ENCODE data around the gene RBFOX2. TPM values are rescaled to one million over a fixed set of nuclear protein-coding genes. Genes with fewer than 3 reads are reported as not detected.

RBFOX2 gene
- total RNA-seq, 2 experiments from 2014 or later, result 0.99 to 1.9 TPM

DNA sequence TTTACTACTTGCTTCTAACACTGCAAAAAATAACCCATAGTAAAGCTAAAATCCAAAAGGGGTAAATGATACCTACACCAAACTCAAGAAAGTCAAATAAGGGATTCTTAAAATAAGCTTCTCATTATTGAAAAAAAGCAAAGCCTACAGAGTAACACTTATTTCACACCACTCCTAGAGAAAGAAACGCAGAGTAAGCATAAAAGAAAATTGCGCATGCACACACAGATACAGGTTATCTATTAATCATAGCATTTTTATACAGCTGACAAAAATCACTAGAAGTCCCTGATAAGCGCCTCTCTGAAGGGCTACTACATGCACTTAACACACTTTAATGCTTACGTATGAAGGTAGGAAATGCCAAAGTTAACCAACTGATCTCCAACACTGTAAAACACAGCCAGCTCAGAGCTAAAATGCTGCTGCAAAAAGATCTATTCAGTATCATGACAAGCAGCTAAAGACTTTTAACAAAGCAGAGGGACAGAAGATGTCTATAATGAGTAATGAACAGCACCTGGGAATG is 14.0 kb downstream of the RBFOX2 start:
- CTCF ChIA-PET, result interaction anchor here (0.8 kb wide), 1 partner anchor 52 kb away, joined by 3 read pairs; no protein-coding TSS in a partner anchor
- Mint-ChIP-seq H3K27me3 (peaks cover 16% of the 10 kb centered on the region), H3K4me3 (no peak overlapping the region), H3K27ac (no peak overlapping the region), H3K36me3 (no peaks in the 10 kb centered on the region), H3K4me1 (no peaks in the 10 kb centered on the region), H3K9me3 (ENCODE audit: low read depth) (no peaks in the 10 kb centered on the region)
- DNase-seq, result no peak
- no peak for ATAC-seq

DNA sequence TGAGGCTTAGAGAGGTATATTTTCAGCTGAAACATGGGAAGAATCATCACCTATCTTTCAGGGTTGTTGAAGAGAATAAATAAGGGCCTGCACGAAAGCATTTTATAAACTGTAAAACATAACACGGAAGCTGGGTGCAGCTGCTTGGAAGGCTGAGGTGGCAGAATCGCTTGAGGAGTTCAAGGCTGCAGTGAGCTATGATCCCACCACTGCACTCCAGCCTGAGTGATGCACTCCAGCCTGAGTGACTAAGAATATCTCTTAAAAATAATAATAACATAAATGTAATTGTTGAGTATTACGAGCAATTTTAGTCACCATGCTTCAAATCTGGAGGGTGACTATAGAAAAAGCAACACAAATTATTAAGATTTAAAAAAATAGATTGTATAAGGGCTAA is 16.3 kb downstream of the RBFOX2 start:
- Mint-ChIP-seq H3K4me1 (no peaks in the 10 kb centered on the region), H3K27ac (no peak overlapping the region), H3K9me3 (ENCODE audit: low read depth) (no peaks in the 10 kb centered on the region), H3K36me3 (no peaks in the 10 kb centered on the region), H3K4me3 (no peak overlapping the region), H3K27me3 (peaks cover 8% of the 10 kb centered on the region)
- CTCF ChIA-PET, result no interaction called here
- ATAC-seq, result no peak
- DNase-seq, result no peak

DNA sequence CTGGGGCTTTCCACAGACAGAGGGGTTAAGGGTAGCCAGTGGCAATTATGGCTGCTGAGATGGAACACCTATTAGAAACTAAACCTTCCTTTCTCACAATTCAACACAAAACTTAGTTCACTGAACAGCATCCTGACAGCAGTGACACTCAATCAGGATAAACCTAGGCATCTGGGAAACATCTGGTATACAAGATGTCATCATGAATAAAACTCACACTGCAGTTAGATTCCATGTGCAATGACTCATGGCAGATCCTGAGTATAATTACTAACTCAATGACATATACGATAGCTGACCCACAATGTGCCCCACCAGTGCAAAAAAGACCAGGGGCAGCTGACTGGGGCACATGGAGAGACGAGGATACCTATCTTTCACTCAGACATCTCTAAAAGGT is 17.7 kb downstream of the RBFOX2 start:
- Mint-ChIP-seq H3K36me3 (no peaks in the 10 kb centered on the region), H3K27me3 (peaks cover 15% of the 10 kb centered on the region), H3K4me3 (no peak overlapping the region), H3K9me3 (ENCODE audit: low read depth) (no peaks in the 10 kb centered on the region), H3K27ac (no peak overlapping the region), H3K4me1 (no peaks in the 10 kb centered on the region)
- CTCF ChIA-PET, result no interaction called here
- DNase-seq (no peak), ATAC-seq (no peak)

DNA sequence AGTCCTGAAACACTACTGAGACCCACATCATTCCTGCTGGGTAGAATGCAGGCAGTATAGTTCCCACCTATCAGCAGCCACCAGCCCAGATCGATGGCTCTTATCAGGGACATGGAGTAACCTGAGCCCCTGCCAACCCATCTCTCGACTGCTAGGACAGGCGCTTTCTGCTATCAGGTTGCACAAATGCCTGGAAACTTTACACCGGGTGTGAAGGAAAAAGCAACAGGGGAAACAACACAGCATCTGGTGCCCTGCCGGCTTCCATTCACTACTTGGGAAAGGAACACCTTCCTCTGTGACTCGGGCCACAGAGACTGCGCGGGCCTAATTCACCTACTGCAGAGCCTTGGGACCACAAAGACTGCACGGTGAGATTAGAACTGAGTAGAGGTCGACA is 18.5 kb downstream of the RBFOX2 start:
- H3K27ac Mint-ChIP-seq, result no peak overlapping the region
- no peak for DNase-seq
- no peak overlapping the region for H3K4me3 Mint-ChIP-seq
- H3K4me1 Mint-ChIP-seq, result no peaks in the 10 kb centered on the region
- CTCF ChIA-PET, result no interaction called here
- no peaks in the 10 kb centered on the region for H3K36me3 Mint-ChIP-seq
- H3K9me3 Mint-ChIP-seq (ENCODE audit: low read depth), result no peaks in the 10 kb centered on the region
- ATAC-seq, result no peak
- peaks cover 12% of the 10 kb centered on the region for H3K27me3 Mint-ChIP-seq

DNA sequence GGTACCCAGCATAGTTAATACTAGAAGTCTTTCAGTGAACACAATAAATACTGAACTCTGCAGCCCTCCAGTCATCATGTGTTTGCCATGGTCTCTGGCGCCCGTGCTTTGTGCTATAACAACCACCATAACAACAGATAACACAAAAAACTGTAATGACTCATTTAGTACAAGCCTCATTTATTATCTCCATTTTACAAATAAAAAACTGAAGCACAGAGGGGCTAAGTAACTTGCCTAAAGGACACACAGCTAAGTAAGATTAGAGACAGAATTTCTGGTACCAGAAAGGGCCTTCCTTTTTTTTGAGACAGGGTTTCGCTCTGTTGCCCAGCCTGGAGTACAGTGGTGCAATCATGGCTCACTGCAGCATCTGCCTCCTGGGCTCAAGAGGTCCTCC is 19.5 kb downstream of the RBFOX2 start:
- no peak for ATAC-seq
- no peak for DNase-seq
- Mint-ChIP-seq H3K27me3 (peaks cover 14% of the 10 kb centered on the region), H3K27ac (no peak overlapping the region), H3K36me3 (no peaks in the 10 kb centered on the region), H3K9me3 (ENCODE audit: low read depth) (no peaks in the 10 kb centered on the region), H3K4me3 (no peak overlapping the region), H3K4me1 (no peaks in the 10 kb centered on the region)
- CTCF ChIA-PET, result no interaction called here

DNA sequence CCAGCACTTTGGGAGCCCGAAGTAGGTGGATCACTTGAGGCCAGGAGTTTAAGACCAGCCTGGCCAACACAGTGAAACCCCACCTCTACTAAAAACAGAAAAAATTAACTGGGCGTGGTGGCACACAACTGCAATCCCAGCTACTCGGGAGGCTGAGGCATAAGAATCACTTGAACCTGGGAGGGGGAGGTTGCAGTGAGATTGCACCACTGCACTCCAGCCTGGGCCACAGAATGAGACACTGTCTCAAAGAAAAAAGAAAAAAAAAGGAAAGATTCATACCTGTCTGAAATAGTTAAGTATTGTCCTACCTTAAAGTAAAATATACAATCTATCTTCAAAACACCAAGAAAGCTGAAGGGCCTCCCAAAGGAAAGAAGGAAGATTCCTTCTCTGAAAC is 20.1 kb downstream of the RBFOX2 start:
- Mint-ChIP-seq H3K4me3 (no peak overlapping the region), H3K36me3 (no peaks in the 10 kb centered on the region), H3K27ac (no peak overlapping the region), H3K27me3 (peaks cover 15% of the 10 kb centered on the region), H3K4me1 (no peaks in the 10 kb centered on the region), H3K9me3 (ENCODE audit: low read depth) (no peaks in the 10 kb centered on the region)
- CTCF ChIA-PET, result no interaction called here
- no peak for DNase-seq
- no peak for ATAC-seq

DNA sequence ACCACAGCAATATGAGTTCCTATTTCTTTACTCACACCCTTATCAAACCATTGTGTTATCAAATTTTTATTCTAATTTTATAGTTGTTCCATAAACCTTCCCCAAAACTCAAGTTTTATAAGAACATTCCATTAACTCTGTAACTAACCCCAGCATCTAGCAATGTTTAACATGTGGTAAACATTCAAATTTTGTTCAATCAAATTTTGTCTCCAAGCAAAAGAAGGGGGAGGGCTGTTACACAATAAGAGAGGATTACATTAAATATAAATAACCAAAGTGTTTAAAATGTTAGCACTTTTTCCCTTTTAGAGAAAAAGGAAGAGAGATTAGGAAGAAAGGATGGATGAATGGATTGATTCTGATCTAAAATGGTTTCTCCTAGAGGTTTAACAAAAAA is 20.5 kb downstream of the RBFOX2 start:
- DNase-seq, result no peak
- Mint-ChIP-seq H3K4me3 (no peak overlapping the region), H3K36me3 (no peaks in the 10 kb centered on the region), H3K27me3 (peaks cover 18% of the 10 kb centered on the region), H3K27ac (no peak overlapping the region), H3K4me1 (no peaks in the 10 kb centered on the region), H3K9me3 (ENCODE audit: low read depth) (no peaks in the 10 kb centered on the region)
- no peak for ATAC-seq
- CTCF ChIA-PET, result no interaction called here

DNA sequence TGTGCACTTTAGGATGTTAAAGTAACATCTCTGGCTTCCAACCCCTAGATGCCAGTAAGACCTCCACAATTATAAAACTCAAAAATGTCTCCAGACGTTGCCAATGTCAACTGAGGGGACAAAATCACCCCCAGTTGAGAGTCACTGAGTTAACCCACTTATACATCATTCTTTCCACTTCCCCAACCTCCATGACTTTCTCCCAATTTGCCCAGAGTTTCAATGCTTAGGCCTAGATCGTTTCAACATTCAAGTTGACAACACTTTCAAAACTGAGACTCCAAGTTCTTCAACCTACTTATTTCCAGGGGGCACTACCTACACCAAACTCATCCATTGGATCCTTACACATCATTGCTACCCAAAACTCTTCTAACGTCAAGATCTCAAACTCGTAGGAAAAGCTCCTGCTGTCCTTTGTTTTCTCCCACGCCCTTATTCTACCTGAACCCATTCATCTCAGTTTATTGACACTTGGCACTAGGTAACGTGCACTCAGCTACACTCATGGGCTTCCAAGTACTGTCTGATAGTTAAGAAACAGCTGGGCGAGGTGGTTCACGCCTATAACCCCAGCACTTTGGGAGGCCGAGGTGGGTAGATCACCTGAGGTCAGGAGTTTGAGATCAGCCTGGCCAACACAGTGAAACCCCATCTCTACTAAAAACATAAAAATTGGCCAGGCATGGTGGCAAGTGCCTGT is 24.5 kb downstream of the RBFOX2 start:
- CTCF ChIA-PET, result interaction anchor here (0.7 to 1.8 kb wide), 2 partner anchors 9 to 61 kb away, joined by 3 to 9 read pairs; no protein-coding TSS in a partner anchor
- H3K27me3 Mint-ChIP-seq, result peaks cover 28% of the 10 kb centered on the region
- no peak overlapping the region for H3K27ac Mint-ChIP-seq
- H3K9me3 Mint-ChIP-seq (ENCODE audit: low read depth), result no peaks in the 10 kb centered on the region
- no peak for ATAC-seq
- no peaks in the 10 kb centered on the region for H3K4me1 Mint-ChIP-seq
- no peak overlapping the region for H3K4me3 Mint-ChIP-seq
- H3K36me3 Mint-ChIP-seq, result no peaks in the 10 kb centered on the region
- DNase-seq, result no peak

DNA sequence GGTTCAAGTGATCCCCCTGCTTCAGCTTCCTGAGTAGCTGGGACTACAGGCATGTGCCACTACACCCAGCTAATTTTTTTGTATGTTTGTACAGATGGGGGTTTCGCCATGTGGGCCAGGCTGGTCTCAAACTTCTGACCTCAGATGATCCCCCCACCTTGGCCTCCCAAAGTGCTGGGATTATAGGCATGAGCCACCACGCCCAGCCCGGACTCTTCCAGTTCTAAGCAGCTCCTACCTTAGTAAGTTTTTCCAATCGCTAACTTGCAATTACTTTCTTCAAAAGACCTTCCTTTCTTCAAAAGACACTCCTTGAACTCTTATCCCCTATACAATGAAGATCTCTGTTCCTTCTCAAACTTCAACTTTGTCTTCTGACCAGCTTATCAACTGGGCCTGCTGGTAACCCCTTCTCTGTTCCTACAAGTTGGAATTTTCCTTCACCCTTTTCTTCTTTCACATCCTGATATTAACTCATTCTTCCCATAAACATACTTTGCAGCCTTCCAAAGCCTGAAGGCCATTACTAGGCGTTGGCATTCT is 25.8 kb downstream of the RBFOX2 start:
- H3K27ac Mint-ChIP-seq, result no peak overlapping the region
- no peaks in the 10 kb centered on the region for H3K4me1 Mint-ChIP-seq
- CTCF ChIA-PET, result interaction anchor here (1.3 kb wide), 1 partner anchor 15 kb away, joined by 3 read pairs; no protein-coding TSS in a partner anchor
- no peaks in the 10 kb centered on the region for H3K9me3 Mint-ChIP-seq (ENCODE audit: low read depth)
- H3K27me3 Mint-ChIP-seq, result peaks cover 30% of the 10 kb centered on the region
- no peak overlapping the region for H3K4me3 Mint-ChIP-seq
- no peaks in the 10 kb centered on the region for H3K36me3 Mint-ChIP-seq
- ATAC-seq (no peak), DNase-seq (no peak)

DNA sequence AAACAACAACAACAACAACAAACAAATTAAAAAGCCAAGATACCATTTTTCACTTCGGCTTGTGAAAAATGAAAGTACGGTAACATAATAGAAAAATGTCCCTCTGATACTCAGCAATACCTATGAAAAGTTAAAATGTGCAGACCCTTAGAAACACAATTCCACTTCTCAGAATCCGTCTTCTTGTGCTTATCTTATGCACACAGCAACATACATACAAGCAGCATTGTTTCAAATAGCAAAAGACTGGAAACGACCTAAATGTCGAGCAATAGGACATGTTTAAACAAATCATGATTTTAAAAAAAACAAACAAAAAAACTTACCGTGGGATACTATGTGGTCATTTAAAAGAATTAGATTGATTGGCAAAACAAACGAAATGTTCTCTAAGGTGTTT is 26.5 kb downstream of the RBFOX2 start:
- H3K9me3 Mint-ChIP-seq (ENCODE audit: low read depth), result no peaks in the 10 kb centered on the region
- no peak for ATAC-seq
- CTCF ChIA-PET, result no interaction called here

DNA sequence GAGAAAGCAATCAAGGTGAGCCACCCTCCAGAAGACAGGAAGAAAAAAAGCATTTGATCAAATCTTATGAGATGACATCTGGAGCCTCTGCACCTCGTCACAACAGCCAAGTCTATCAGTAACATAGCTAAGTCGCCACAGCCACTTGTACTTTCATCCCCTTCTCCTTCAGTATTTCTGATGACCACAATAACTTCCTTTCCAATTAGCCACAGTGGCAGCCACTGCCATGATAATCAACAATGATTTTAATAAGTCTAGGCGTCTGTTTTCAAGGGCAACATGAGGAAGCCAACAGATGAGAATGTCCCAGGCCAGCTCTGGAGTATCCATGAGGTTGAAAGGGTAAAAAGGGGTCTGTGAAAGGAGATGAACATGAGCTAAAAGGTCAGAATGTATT is 29.9 kb downstream of the RBFOX2 start:
- H3K27ac Mint-ChIP-seq, result no peak overlapping the region
- H3K4me1 Mint-ChIP-seq, result no peaks in the 10 kb centered on the region
- no peak overlapping the region for H3K4me3 Mint-ChIP-seq
- CTCF ChIA-PET, result interaction anchor here (1.3 kb wide), 1 partner anchor 67 kb away, joined by 3 read pairs; no protein-coding TSS in a partner anchor
- H3K9me3 Mint-ChIP-seq (ENCODE audit: low read depth), result no peaks in the 10 kb centered on the region
- no peaks in the 10 kb centered on the region for H3K36me3 Mint-ChIP-seq
- peaks cover 25% of the 10 kb centered on the region for H3K27me3 Mint-ChIP-seq
- DNase-seq (no peak), ATAC-seq (no peak)

More for the DNA sequence above, 26.5 kb downstream of the RBFOX2 start:
- no peak overlapping the region for H3K27ac Mint-ChIP-seq
- H3K36me3 Mint-ChIP-seq, result no peaks in the 10 kb centered on the region
- H3K4me1 Mint-ChIP-seq, result no peaks in the 10 kb centered on the region
- no peak overlapping the region for H3K4me3 Mint-ChIP-seq
- DNase-seq, result no peak
- H3K27me3 Mint-ChIP-seq, result peaks cover 30% of the 10 kb centered on the region

DNA sequence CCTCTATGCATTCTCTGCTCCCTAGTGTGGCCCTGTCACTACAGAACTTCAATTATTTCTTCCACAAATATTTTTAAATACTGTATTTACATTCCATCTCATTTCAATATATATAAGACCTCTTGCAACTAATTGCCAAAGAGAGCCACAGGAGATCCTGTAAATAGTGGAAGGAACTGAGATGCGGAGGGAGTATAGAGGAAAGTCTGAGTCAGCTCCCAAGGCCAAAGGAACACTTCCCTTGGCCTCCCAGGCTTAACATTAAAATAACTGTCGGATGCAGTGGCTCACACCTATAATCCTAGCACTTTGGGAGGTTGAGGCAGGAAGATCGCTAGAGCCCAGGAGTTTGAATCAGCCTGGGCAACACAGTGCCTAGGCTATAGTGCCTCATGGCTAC is 31.2 kb downstream of the RBFOX2 start:
- Mint-ChIP-seq H3K36me3 (no peaks in the 10 kb centered on the region), H3K27me3 (peaks cover 29% of the 10 kb centered on the region), H3K4me3 (no peak overlapping the region), H3K9me3 (ENCODE audit: low read depth) (no peaks in the 10 kb centered on the region), H3K4me1 (no peaks in the 10 kb centered on the region), H3K27ac (no peak overlapping the region)
- ATAC-seq, result no peak
- no peak for DNase-seq
- CTCF ChIA-PET, result no interaction called here

DNA sequence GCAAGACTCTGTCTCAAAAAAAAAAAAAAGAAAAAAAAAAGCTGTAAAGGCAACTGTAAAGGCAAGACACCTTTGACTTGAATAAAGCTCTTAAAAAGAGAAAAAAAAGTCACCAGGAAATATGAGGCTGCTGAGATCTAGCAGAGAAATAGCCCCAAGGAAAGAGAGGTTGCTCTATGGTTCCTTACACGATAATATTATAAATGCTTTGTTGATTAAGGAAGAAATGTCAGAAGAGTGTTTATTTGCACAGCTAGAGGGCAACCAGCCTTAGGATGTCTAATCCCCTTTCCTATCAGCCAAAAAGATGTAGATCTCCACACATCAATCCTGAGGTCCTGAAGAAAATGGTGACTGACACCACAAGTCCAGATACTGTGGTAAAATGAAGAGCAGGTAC is 32.0 kb downstream of the RBFOX2 start:
- H3K9me3 Mint-ChIP-seq (ENCODE audit: low read depth), result no peaks in the 10 kb centered on the region
- no peaks in the 10 kb centered on the region for H3K4me1 Mint-ChIP-seq
- no peaks in the 10 kb centered on the region for H3K36me3 Mint-ChIP-seq
- no peak for ATAC-seq
- H3K27me3 Mint-ChIP-seq, result peaks cover 31% of the 10 kb centered on the region
- CTCF ChIA-PET, result no interaction called here
- H3K27ac Mint-ChIP-seq, result no peak overlapping the region
- H3K4me3 Mint-ChIP-seq, result no peak overlapping the region
- DNase-seq, result no peak

DNA sequence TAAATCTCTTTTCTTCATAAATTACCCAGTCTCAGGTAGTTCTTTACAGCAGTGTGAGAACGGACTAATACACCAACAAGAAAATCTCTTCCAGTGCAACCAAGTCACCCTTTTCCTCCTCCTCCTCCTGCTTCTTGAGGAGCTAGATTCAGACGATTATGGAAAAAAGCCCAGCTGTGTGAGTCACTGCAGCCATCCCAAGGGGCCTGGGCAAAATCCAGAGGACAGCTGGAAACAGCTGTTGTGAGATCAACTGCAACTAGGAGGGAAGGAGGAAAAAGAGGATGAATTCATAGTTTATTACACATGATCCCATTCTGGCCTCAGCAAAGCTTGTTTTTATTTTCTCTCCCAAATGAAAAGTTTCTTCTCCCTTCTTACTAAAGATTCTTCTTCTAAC is 32.9 kb downstream of the RBFOX2 start:
- H3K27ac Mint-ChIP-seq, result no peak overlapping the region
- no peaks in the 10 kb centered on the region for H3K36me3 Mint-ChIP-seq
- ATAC-seq (no peak), DNase-seq (no peak)
- CTCF ChIA-PET, result interaction anchor here (0.9 kb wide), 1 partner anchor 9 kb away, joined by 3 read pairs; no protein-coding TSS in a partner anchor
- H3K9me3 Mint-ChIP-seq (ENCODE audit: low read depth), result no peaks in the 10 kb centered on the region
- no peak overlapping the region for H3K4me3 Mint-ChIP-seq
- H3K27me3 Mint-ChIP-seq, result peaks cover 31% of the 10 kb centered on the region
- no peaks in the 10 kb centered on the region for H3K4me1 Mint-ChIP-seq
